ENCODE results near the gene ARMC12.

DNA sequence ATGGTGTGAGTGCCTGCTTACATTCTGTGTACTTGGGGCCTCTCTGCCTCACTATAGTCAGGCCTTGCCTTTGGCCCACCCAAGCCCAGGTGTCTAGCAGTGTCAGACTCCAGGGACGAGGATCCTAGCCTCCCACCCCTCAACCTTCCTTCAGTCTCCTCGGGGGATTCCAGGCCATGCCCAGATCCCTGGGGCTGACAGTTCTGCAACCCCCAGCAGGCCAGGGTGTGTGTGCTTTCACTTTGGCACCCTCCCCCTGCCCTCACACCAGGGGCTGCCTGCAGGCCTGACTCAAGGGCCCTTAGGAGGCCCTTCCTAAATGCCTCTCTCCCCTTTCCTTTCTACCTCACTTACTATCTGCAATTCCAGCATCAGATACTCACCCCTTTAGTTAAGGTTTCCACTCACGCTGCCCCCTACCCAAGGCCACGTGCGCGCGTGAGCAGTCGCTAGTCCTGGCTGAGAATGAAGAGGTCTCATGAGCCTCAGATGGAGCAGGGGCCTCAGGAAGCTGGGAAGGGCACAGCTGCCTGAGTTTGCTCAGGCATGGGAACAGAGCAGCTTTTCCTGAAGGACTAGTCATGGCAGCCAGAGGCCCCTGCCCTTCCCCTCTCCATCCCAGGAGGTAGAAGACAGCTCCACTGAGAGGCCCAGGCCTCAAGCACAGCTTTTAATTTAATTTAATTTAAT is 61.1 kb downstream of the ARMC12 start:
- TF ChIP-seq GATA2 (IDR thresholded peaks at IDR 0.05; ENCODE audit: low read depth, low read length) (no peak), GATA3 (IDR thresholded peaks at IDR 0.05; ENCODE audit: low read depth, low read length) (no peak)

Measured in SH-SY5Y (cell line).